Measurements from ENCODE around the gene GRID2IP.

GRID2IP gene

DNA sequence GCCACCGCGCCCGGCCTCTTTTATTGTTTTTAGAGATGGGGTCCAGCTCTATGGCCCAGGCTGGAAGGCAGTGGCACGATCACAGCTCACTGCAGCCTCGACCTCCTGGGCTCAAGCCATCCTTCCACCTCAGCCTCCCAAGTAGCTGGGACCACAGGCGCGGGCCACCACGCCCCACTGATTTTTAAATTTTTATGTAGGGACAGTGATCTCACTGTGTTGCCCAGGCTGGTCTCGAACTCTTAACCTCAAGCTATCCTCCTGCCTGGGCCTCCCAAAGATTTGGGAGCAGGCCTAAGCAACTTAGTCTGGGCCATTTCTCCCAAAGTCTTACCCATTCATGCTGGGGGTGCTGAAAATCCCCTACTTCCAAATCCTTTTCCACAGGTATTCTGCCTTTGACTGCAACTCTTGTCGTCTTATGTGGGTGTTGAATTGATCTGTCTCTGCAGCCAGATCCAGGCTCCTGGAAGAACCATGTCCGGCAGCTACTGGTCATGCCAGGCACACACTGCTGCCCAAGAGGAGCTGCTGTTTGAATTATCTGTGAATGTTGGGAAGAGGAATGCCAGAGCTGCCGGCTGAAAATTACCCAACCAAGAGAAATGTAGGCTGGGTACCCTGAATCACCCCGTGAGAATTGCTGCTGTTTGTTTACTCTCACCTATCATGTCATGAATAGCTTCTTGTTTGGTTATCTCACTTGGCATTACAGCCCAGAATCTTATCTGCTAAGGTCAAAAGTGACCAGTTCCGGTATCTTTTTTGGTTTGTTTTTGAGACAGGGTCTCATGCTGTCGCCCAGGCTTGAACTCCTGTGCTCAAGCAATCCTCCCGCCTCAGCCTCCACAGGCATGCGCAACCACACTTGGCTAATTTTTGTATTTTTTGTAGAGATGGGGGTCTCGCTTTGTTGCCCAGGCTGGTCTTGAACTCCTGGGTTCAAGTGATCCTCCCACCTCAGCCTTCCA is 27.1 kb upstream of the GRID2IP start:
- peak overlapping the region; percentile 74; the same call in 1 of the 2 replicates for H3K27ac ChIP-seq

DNA sequence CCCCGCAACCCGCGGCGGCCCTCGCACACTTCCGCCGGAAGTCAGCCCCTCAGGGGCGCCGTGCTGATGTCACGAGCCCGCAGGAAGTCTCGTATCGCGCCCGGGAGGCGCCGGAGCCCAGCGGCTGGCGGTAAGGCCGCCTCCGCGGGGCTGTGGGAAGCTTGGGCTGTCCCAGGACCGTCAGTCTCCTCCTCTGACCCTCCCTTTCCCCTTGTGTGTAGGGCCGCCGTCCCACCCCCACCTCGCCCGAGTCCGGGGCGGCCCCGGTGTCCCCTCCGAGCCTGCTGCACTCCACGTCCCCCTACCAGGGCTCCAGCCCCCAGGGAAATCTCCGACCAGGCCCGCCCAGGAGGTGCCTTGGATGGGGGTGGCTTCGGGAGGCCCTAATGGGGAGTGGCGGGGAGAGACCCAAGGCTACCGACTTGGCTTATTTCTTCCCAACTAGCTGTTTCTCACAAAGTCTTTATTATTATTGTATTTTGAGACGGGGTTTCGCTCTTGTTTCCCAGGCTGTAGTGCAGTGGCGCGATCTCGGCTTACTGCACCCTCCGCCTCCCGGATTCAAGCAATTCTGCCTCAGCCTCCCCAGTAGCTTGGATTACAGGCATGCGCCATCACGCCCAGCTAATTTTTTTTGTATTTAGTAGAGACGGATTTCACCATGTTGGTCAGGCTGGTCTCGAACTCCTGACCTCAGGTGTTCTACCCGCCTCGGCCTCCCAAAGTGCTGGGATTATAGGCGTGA is 26.3 kb upstream of the GRID2IP start, which contains the start of gene ZDHHC4:
Gene ZDHHC4 (plus strand): TSS at position 86 of the 745 bp plus-strand sequence. CDS start 3,108 bp downstream, outside the sequence.
- peak within 1 kb of the TSS; percentile 74 for H3K27ac ChIP-seq
- peak; percentile 86; the same call in 1 of the 2 replicates for TF ChIP-seq ZFX (IDR thresholded peaks at IDR 0.05)
- TF ChIP-seq, protein P1, sequence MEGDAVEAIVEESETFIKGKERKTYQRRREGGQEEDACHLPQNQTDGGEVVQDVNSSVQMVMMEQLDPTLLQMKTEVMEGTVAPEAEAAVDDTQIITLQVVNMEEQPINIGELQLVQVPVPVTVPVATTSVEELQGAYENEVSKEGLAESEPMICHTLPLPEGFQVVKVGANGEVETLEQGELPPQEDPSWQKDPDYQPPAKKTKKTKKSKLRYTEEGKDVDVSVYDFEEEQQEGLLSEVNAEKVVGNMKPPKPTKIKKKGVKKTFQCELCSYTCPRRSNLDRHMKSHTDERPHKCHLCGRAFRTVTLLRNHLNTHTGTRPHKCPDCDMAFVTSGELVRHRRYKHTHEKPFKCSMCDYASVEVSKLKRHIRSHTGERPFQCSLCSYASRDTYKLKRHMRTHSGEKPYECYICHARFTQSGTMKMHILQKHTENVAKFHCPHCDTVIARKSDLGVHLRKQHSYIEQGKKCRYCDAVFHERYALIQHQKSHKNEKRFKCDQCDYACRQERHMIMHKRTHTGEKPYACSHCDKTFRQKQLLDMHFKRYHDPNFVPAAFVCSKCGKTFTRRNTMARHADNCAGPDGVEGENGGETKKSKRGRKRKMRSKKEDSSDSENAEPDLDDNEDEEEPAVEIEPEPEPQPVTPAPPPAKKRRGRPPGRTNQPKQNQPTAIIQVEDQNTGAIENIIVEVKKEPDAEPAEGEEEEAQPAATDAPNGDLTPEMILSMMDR (conservative IDR thresholded peaks at IDR 0.05): no peak

More for the DNA sequence above, 27.1 kb upstream of the GRID2IP start:
- TF ChIP-seq ZFX (IDR thresholded peaks at IDR 0.05): no peak

DNA sequence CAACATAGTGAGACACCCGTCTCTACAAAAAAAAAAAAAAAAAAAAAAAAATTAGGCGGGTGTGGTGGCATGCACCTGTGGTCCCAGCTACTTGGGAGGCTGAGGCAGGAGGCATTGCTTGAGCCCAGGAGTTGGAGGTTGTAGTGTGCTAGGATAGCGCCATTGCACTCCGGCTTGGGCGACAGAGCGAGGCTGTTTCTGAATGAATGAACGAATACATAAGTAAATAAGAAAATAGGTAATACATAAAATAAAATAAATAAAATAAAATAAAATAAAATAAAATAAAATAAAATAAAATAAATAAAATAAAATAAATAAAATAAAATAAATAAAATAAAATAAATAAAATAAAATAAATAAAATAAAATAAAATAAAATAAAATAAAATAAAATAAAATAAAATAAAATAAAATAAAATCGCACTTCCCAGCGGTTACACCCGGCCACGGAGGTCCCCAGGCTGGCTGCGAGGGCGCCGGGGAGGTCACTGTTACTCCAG is 25.7 kb upstream of the GRID2IP start:
- H3K27ac ChIP-seq: peak overlapping the region; percentile 74

DNA sequence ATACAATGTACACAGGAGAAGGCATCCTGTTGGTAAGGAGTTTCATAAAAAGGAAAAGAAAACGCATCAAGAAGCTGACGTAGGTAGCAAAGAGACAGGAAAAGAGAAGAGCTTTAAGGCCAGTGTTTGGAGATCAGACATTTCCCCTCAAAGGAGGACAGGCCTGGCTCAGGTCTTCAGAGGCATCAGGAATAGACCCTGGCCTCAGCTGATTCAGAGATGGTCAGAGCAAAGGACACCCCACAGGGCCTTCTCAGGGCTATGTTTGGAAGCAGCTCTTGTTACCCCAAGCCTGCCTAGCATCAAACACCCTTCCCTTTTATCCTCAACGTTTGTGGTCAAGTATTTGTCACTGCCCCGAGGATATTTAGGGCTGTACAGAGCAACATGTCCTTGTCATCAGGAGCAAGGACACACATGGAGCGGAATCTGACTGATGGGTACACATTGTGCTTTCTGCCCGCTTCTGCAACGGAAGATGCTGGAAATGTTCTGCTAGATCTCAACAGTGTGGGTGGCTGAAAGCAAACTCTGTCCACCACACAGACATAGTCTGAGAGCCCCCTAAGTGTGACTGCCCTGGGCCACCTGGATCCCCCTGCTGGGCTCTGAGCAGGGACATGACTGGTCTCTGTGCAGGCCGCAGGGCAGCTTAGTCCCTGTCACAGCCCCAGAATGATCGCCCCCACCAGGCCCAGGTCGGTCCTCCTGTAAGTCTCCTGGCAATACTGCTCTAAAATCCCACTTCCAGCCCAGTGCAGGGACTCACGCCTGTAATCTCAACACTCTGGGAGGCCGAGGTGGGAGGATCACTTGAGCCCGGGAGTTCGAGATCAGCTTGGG is 25.0 kb upstream of the GRID2IP start:
- H3K27ac ChIP-seq: peak overlapping the region; percentile 54
- TF ChIP-seq, protein P1 (conservative IDR thresholded peaks at IDR 0.05): no peak; the same call in 1 of the 2 replicates
- TF ChIP-seq ZFX (IDR thresholded peaks at IDR 0.05): no peak

DNA sequence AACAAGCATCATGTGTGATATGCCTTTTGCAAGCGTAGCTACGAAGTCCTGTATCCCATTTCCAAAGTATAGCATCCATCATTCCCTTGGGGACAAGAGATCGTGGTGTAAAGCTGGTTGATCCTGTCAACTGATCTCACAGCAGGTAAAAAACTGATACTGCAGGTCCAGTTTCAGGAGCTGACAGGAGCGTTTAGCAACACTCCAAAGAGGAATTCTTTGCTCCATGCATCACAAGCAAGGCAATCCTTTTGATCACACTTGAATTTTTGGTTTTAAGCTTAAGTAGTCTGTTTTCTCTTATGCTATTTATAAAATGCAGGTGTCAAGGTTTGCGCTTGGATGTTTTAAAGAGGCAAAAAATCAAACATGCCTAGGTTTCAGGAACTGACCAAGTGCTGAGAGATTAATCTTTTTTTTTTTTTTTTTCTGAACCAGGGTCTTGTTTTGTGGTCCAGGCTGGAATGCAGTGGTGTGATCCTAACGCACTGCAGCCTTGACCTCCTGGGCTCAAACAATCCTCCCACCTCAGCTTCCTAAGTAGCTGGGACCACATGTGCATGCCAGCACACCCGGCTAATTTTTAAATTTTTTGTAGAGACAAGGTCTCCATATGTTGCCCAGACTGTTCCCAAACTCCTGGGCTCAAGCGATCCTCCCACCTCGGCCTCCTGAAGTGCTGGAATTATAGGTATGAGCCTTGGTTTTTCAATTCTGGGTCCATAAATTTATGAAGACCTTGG is 24.2 kb upstream of the GRID2IP start:
- H3K27ac ChIP-seq: no peak overlapping the region
- no peak for TF ChIP-seq ZFX (IDR thresholded peaks at IDR 0.05)
- TF ChIP-seq, protein P1 (conservative IDR thresholded peaks at IDR 0.05): no peak

DNA sequence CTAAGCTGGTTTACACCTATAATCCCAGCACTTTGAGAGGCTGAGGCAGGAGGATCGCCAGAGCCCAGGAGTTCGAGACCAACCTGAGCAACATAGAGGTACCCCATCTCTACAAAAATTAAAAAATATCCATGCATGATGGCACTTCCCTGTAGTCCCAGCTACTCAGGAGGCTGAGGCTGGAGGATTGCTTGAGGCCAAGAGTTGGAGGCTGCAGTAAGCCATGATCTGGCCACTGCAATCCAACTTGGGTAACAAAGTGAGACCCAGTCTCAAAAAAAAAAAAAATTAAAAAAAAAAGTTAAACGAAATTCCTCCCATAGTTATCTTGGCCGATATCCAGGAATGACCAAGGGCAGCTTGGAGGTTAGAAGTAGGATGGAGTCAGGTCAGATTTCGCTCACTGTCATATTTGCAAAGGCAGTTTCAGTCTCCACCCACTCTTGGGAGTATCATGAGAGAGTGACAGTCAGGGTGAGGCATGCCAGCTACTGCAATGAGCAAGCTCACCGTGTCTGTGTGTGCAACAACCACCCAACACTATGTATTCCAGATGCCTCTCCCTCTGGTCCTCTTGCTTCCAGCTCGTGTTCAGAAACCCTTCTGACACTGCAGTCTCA is 20.0 kb upstream of the GRID2IP start:
- TF ChIP-seq, protein P1 (conservative IDR thresholded peaks at IDR 0.05): no peak
- no peak for TF ChIP-seq ZFX (IDR thresholded peaks at IDR 0.05)
- no peak overlapping the region for H3K27ac ChIP-seq

DNA sequence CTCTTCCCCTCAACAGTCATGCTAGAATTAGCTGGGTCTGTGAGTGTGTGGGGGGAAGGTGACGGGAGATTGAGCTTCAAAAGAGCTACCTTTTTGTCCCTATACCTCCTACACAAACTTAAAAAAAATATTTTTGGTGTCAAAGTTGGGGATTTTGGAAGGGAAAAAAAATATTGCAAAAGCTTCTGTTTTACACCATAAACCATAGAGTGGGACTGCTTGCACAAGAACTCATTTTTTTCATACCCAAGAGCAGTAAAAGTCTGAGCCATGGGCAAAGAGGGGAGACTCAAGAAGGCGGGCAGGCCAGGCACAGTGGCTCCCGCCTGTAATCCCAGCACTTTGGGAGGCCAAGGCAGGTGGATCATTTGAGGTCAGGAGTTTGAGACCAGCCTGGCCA is 16.6 kb upstream of the GRID2IP start:
- TF ChIP-seq, protein P1 (conservative IDR thresholded peaks at IDR 0.05): no peak
- no peak for TF ChIP-seq ZFX (IDR thresholded peaks at IDR 0.05)
- no peak overlapping the region for H3K27ac ChIP-seq

Measured in C4-2B (cell line).